Psoas muscle (tissue), 8 donors: ENCODE measurements around the gene RTN4RL2. TPM values are rescaled to one million over a fixed set of nuclear protein-coding genes. Genes with fewer than 3 reads are reported as not detected.

ENCODE experiments used
- ATAC-seq, 4 donors: fragments of 200-7000 bp; cut with Tn5 transposase; one replicate each; pipeline ENCODE4 v1.9.1; 2020; ENCODE audit warnings: moderate library complexity in 3 of 4, mild to moderate bottlenecking in 2 of 4
- DNase-seq, 2 donors: peaks; one replicate each; pipeline ENCODE4 v3.0.0-alpha.2; 2020
- H3K27ac ChIP-seq: fragments of 200-600 bp; one replicate; pipeline ENCODE4 v1.8.0; 2022
- H3K27me3 ChIP-seq, 3 donors: fragments of 200-600 bp in 1 of 3; one replicate each; pipeline versions ENCODE4 v1.6.1 to v1.8.0; 2013 to 2022; ENCODE audit warnings: low read length in 2 of 3, mild to moderate bottlenecking in 2 of 3, moderate library complexity in 1 of 3; ENCODE audit not compliant: insufficient read depth in 3 of 3
- H3K36me3 ChIP-seq, 2 donors: fragments of 200-600 bp in 1 of 2; one replicate each; pipeline versions ENCODE4 v1.6.1 to v1.8.0; 2013 to 2022; ENCODE audit warnings: low read depth in 1 of 2, mild to moderate bottlenecking in 1 of 2, moderate library complexity in 1 of 2; ENCODE audit not compliant: insufficient read depth in 1 of 2
- H3K4me1 ChIP-seq: fragments of 200-600 bp; one replicate; pipeline ENCODE4 v1.8.0; 2022
- H3K4me3 ChIP-seq: fragments of 200-600 bp; one replicate; pipeline ENCODE4 v1.8.0; 2022; ENCODE audit warnings: mild to moderate bottlenecking
- H3K9me3 ChIP-seq: fragments of 200-600 bp; one replicate; pipeline ENCODE4 v1.8.0; 2022
- WGBS, 3 donors: extraction: QIAGEN DNeasy Blood & Tissue Kit; methylation state at CpG; one replicate each; pipeline versions ENCODE4 v1.1.6 to v1.1.7; 2013; 5-methylcytosine and 5-hydroxymethylcytosine counted together
- intact Hi-C, 2 donors: fragments of 100-400 bp; cut with DNase I; formaldehyde crosslinking; loops; one replicate each; pipeline versions ENCODE4 v1.11.0 to v1.14.2; 2022
- polyA plus RNA-seq, 3 donors: library from polyadenylated mRNA; stranded (reverse); fragments of 200-250 nt; gene quantifications; one replicate each; pipeline ENCODE4 v1.2.3, GENCODE V29; 2013
- total RNA-seq, 4 donors: library from RNA; stranded (reverse); fragmentation: NEBNext Ultra II Directional in 2 of 4; extraction: Animal tissue kit (Norgen Biotek cat#: 25700) in 2 of 4; gene quantifications; one replicate each; pipeline versions ENCODE4 v1.2.1 to v1.2.4, GENCODE V29; 2021 to 2023
- TF ChIP-seq, protein P1 (sequence below): fragments of 200-600 bp; IDR thresholded peaks from one replicate; pipeline ENCODE4 v1.8.0; 2022; ENCODE audit warnings: antibody characterized with exemption
- donor health status: healthy with polysubstance abuse.
- donor health status: DM: no; HTN: no; CAD: no; lungs with moderate emphysema.
- donor health status: Bipolar disorder and iron deficiency.
- donor health status: healthy.
- donor health status: DM: yes; HTN: yes; CAD: no.
- donor health status: DM: no; HTN: no; CAD: no.
- donor health status: DM: no; HTN: no; CAD: no.
- donor health status: DM: yes; HTN: yes; CAD: no.

The RTN4RL2 gene
- total and polyA plus RNA-seq, 7 donors: 0.44 to 1.1 (median 0.77) TPM

- intact Hi-C loops: no loop called here
- H3K27ac ChIP-seq: no peak overlapping the region
- DNase-seq (no peak), ATAC-seq (peak in 3 of 4 donors; percentile 68 to 72 (median 68))
- no peaks in the 10 kb centered on the region for H3K27me3 ChIP-seq
- H3K4me3 ChIP-seq: no peak overlapping the region
- no peaks in the 10 kb centered on the region for H3K4me1 ChIP-seq
- no peaks in the 10 kb centered on the region for H3K36me3 ChIP-seq
- WGBS, 3 donors: 74 to 83% (median 75%) methylated on average over 15 of the region's 15 CpGs
- TF ChIP-seq, protein P1, sequence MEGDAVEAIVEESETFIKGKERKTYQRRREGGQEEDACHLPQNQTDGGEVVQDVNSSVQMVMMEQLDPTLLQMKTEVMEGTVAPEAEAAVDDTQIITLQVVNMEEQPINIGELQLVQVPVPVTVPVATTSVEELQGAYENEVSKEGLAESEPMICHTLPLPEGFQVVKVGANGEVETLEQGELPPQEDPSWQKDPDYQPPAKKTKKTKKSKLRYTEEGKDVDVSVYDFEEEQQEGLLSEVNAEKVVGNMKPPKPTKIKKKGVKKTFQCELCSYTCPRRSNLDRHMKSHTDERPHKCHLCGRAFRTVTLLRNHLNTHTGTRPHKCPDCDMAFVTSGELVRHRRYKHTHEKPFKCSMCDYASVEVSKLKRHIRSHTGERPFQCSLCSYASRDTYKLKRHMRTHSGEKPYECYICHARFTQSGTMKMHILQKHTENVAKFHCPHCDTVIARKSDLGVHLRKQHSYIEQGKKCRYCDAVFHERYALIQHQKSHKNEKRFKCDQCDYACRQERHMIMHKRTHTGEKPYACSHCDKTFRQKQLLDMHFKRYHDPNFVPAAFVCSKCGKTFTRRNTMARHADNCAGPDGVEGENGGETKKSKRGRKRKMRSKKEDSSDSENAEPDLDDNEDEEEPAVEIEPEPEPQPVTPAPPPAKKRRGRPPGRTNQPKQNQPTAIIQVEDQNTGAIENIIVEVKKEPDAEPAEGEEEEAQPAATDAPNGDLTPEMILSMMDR: no peak
- no peaks in the 10 kb centered on the region for H3K9me3 ChIP-seq
Measured at GRCh38 chr11:57434640-57435546, 25.4 kb upstream of the RTN4RL2 start.

DNA sequence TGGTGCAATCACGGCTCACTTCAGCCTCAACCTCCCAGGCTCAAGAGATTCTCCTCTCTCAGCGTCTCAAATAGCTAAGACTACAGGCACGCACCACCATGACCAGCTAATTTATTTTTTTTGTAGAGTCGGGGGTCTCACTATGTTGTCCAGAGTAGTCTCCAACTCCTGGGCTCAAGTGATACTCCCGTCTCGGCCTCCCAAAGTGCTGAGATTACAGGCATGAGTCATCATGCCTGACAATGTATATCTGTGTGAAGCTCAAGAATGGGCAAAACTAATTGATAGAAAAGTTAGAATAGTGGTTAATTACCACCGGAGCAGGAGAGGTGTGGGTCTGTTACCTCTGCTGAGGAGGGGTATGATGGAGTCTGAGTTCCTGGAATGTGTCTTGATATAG lies 24.3 kb upstream of the RTN4RL2 start:
- Histone ChIP-seq H3K27me3 (no peaks in the 10 kb centered on the region), H3K36me3 (no peaks in the 10 kb centered on the region), H3K4me1 (no peaks in the 10 kb centered on the region), H3K27ac (no peak overlapping the region), H3K4me3 (no peak overlapping the region), H3K9me3 (no peaks in the 10 kb centered on the region)
- TF ChIP-seq, protein P1: no peak
- intact Hi-C loops: no loop called here
- no peak for ATAC-seq
- 76 to 82% (median 80%) methylated on average over 7 of the region's 7 CpGs for WGBS, 3 donors
- DNase-seq: no peak

- intact Hi-C loops: no loop called here
- ATAC-seq (no peak), DNase-seq (no peak)
- Histone ChIP-seq H3K27me3 (no peaks in the 10 kb centered on the region), H3K9me3 (no peaks in the 10 kb centered on the region), H3K4me1 (no peaks in the 10 kb centered on the region), H3K36me3 (no peaks in the 10 kb centered on the region), H3K27ac (no peak overlapping the region), H3K4me3 (no peak overlapping the region)
- TF ChIP-seq, protein P1: no peak
- 83 to 87% (median 86%) methylated on average over 12 of the region's 12 CpGs for WGBS, 3 donors
Measured at GRCh38 chr11:57438345-57439285, 21.7 kb upstream of the RTN4RL2 start.

- peaks cover 0 to 1% (median 0%) of the 10 kb centered on the region in 3 donors for H3K27me3 ChIP-seq
- intact Hi-C loops: no loop called here
- no peaks in the 10 kb centered on the region for H3K4me1 ChIP-seq
- ATAC-seq (no peak), DNase-seq (no peak)
- no peaks in the 10 kb centered on the region for H3K9me3 ChIP-seq
- H3K36me3 ChIP-seq: no peaks in the 10 kb centered on the region
- 62 to 94% (median 68%) methylated on average over 6 of the region's 6 CpGs for WGBS, 3 donors
- no peak overlapping the region for H3K4me3 ChIP-seq
- TF ChIP-seq, protein P1: no peak
- no peak overlapping the region for H3K27ac ChIP-seq
Measured at GRCh38 chr11:57439786-57440185, 20.5 kb upstream of the RTN4RL2 start.
